ENCODE measurements around the gene POPDC3.

DNA sequence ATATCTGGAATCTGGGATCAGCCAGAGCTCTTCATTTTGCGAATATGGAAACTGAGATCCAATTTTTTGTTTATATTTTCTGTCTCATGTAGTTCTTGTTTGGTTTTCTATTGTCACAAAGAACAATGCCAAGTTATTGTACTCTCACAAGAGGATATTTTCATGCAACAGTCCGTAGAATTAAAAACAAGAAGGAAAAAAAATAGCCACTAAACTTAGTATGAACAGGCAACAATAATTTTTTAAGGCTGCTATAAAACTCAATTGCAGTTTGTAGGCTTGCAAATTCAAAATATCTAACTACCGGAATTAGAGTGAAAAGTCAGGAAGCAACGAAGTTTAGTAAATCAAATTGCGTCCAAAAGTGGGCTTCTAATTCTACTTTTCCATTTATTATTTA, 1.2 kb downstream of the POPDC3 start:
- no peak for TF ChIP-seq CTCF (IDR thresholded peaks at IDR 0.05)
- no peak for TF ChIP-seq POLR2A (IDR thresholded peaks at IDR 0.05)
